Muscle of leg (tissue), 11 donors: ENCODE data around the gene SLC45A2. TPM values are rescaled to one million over a fixed set of nuclear protein-coding genes. Genes with fewer than 3 reads are reported as not detected.

Source experiments
- DNase-seq: peaks from one replicate; pipeline ENCODE4 v3.0.0; 2013
- H3K27ac ChIP-seq: one replicate; pipeline ENCODE4 v1.5.1; 2013; ENCODE audit warnings: mild to moderate bottlenecking, low read length, control low read depth
- H3K27me3 ChIP-seq: one replicate; pipeline ENCODE4 v1.6.1; 2013; ENCODE audit warnings: low read length; ENCODE audit not compliant: control insufficient read depth, insufficient read depth
- H3K36me3 ChIP-seq: one replicate; pipeline ENCODE4 v1.6.1; 2013; ENCODE audit warnings: low read length; ENCODE audit not compliant: control insufficient read depth, insufficient read depth
- H3K4me1 ChIP-seq: one replicate; pipeline ENCODE4 v1.6.1; 2013; ENCODE audit warnings: low read length; ENCODE audit not compliant: control insufficient read depth, insufficient read depth
- H3K4me3 ChIP-seq: one replicate; pipeline ENCODE4 v1.5.1; 2013; ENCODE audit warnings: low read length, control low read depth
- H3K9me3 ChIP-seq: replicated peaks from 2 replicates; pipeline ENCODE4 v1.6.1; 2013; ENCODE audit warnings: low read depth, low read length; ENCODE audit not compliant: control insufficient read depth
- WGBS: methylation state at CpG from one replicate; pipeline ENCODE4 v1.1.5; 2013; ENCODE audit warnings: missing lambda C conversion rate; ENCODE audit not compliant: insufficient coverage; 5-methylcytosine and 5-hydroxymethylcytosine counted together
- polyA plus RNA-seq, 8 donors: library from polyadenylated mRNA; unstranded; fragments of 120-200 nt; gene quantifications; one replicate each; pipeline versions ENCODE4 v1.2.1 to v1.2.3, GENCODE V29; 2013; ENCODE audit warnings: inconsistent platforms in 1 of 8, low replicate concordance in 1 of 8; ENCODE audit not compliant: insufficient read length in 8 of 8, insufficient read depth in 1 of 8
- total RNA-seq: library from RNA; stranded (reverse); fragments of 120-200 nt; gene quantifications from one replicate; pipeline ENCODE4 v1.2.4, GENCODE V29; 2013

The SLC45A2 gene
- total and polyA plus RNA-seq, 9 donors: 0.09 to 0.59 (median 0.16) TPM

DNA sequence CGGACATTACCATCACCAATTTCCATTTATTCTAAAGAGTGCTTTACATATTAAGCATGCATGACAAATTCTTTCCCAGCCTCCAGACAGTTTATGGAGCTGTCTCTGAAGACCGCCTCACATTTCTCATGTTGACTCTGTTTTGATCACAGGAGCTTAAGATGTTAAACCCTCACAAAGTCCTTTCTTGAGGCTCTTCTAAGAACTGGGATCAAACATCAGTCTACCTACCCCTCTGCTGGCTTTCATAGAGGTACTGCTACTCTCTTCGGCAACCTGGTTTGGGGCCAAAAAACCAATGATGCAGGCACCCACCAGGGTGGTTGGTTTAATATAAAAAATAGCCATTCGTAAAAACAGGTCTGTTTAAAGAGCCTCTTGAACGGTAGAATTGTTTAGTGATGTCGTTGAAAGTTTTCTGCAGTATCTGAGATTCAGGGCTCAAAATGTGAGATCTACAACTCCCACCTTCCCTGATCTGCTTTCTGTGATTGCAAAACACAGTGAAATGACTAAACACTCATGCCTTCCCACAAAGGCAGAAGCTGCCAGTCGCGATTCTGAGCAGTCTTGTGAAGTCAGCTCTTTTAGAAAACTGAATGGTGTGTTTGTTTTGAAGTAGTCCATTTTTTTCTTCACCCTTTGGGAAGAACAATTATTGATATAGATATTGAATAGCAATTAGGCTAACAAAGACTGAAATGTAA is 44.8 kb downstream of the SLC45A2 start:
- H3K27me3 ChIP-seq: peaks cover 53% of the 10 kb centered on the region
- H3K27ac ChIP-seq: no peak overlapping the region
- H3K4me1 ChIP-seq: peaks cover 9% of the 10 kb centered on the region
- DNase-seq: no peak
- H3K4me3 ChIP-seq: no peak overlapping the region
- no peaks in the 10 kb centered on the region for H3K36me3 ChIP-seq
- H3K9me3 ChIP-seq: no peaks in the 10 kb centered on the region
- WGBS: 71% methylated on average over 1 of the region's 8 CpGs

DNA sequence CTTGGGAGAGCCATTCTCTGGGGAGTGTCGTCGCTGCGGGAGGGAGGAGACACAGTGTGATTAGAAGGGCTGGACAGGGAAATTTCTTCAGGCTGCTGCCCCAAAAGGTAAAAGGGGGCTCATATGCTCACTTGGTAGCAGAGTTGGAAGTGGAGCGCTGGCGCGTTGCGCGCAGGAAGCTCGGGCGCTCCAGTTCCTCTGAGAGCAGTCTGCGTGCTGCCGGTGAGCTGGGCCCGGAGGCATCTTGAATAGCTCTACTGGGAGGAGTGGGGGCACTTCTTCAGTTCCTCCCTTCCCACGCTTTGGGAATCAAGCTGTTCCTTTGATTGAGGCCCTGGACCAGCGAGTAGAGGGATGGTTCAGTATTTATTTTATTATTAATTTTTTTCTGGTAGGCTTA is 45.6 kb downstream of the SLC45A2 start:
- peaks cover 53% of the 10 kb centered on the region for H3K27me3 ChIP-seq
- H3K27ac ChIP-seq: no peak overlapping the region
- H3K4me1 ChIP-seq: peaks cover 9% of the 10 kb centered on the region
- H3K36me3 ChIP-seq: no peaks in the 10 kb centered on the region
- 19% methylated on average over 10 of the region's 15 CpGs for WGBS
- H3K9me3 ChIP-seq: no peaks in the 10 kb centered on the region
- no peak for DNase-seq
- no peak overlapping the region for H3K4me3 ChIP-seq

- Histone ChIP-seq H3K9me3 (no peaks in the 10 kb centered on the region), H3K27me3 (peaks cover 53% of the 10 kb centered on the region), H3K4me3 (no peak overlapping the region), H3K36me3 (no peaks in the 10 kb centered on the region), H3K27ac (no peak overlapping the region), H3K4me1 (peaks cover 9% of the 10 kb centered on the region)
- DNase-seq: no peak
- WGBS: 36% methylated on average over 14 of the region's 14 CpGs
These were observed 46.0 kb downstream of the SLC45A2 start for GRCh38 chr5:33938507-33938796.

GRCh38 chr5:33937707-33938506 is 46.6 kb downstream of the SLC45A2 start:
- WGBS: 32% methylated on average over 48 of the region's 54 CpGs
- H3K36me3 ChIP-seq: no peaks in the 10 kb centered on the region
- no peak overlapping the region for H3K4me3 ChIP-seq
- no peak for DNase-seq
- H3K9me3 ChIP-seq: no peaks in the 10 kb centered on the region
- peaks cover 9% of the 10 kb centered on the region for H3K4me1 ChIP-seq
- no peak overlapping the region for H3K27ac ChIP-seq
- H3K27me3 ChIP-seq: peaks cover 53% of the 10 kb centered on the region

GRCh38 chr5:33937017-33937706 is 47.3 kb downstream of the SLC45A2 start:
- H3K9me3 ChIP-seq: no peaks in the 10 kb centered on the region
- no peak overlapping the region for H3K4me3 ChIP-seq
- whole genome bisulfite sequencing: 44% methylated on average over 53 of the region's 54 CpGs
- H3K27ac ChIP-seq: no peak overlapping the region
- peaks cover 9% of the 10 kb centered on the region for H3K4me1 ChIP-seq
- DNase-seq: no peak
- H3K27me3 ChIP-seq: peaks cover 49% of the 10 kb centered on the region
- H3K36me3 ChIP-seq: no peaks in the 10 kb centered on the region

DNA sequence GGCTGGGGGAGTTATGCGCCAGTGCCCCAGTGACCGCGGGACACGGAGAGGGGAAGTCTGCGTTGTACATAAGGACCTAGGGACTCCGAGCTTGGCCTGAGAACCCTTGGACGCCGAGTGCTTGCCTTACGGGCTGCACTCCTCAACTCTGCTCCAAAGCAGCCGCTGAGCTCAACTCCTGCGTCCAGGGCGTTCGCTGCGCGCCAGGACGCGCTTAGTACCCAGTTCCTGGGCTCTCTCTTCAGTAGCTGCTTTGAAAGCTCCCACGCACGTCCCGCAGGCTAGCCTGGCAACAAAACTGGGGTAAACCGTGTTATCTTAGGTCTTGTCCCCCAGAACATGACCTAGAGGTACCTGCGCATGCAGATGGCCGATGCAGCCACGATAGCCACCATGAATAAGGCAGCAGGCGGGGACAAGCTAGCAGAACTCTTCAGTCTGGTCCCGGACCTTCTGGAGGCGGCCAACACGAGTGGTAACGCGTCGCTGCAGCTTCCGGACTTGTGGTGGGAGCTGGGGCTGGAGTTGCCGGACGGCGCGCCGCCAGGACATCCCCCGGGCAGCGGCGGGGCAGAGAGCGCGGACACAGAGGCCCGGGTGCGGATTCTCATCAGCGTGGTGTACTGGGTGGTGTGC is 48.0 kb downstream of the SLC45A2 start, which contains the start of gene RXFP3:
RXFP3 (plus strand) TSS at position 6 of the 636 bp plus-strand sequence; CDS start at position 361, 355 bp downstream.
- WGBS: 4% methylated on average over 45 of the region's 45 CpGs
- no peaks in the 10 kb centered on the region for H3K36me3 ChIP-seq
- peak; percentile 29 for DNase-seq
- H3K4me3 ChIP-seq: peak within 1 kb of the TSS; percentile 28
- peaks cover 9% of the 10 kb centered on the region for H3K4me1 ChIP-seq
- H3K27me3 ChIP-seq: peaks cover 44% of the 10 kb centered on the region
- no peaks in the 10 kb centered on the region for H3K9me3 ChIP-seq
- H3K27ac ChIP-seq: no peak within 1 kb of the TSS

GRCh38 chr5:33936004-33936380 is 48.5 kb downstream of the SLC45A2 start:
- Histone ChIP-seq H3K36me3 (no peaks in the 10 kb centered on the region), H3K4me3 (peak overlapping the region; percentile 28), H3K4me1 (peaks cover 9% of the 10 kb centered on the region), H3K27ac (no peak overlapping the region), H3K27me3 (peaks cover 44% of the 10 kb centered on the region), H3K9me3 (no peaks in the 10 kb centered on the region)
- peak; percentile 71 for DNase-seq
- WGBS: under 1% methylated on average over 23 of the region's 30 CpGs

GRCh38 chr5:33934176-33934575 is 50.3 kb downstream of the SLC45A2 start:
- WGBS: no CpG with 5 or more reads among the region's 1 CpG

GRCh38 chr5:33933723-33934169 is 50.7 kb downstream of the SLC45A2 start:
- Histone ChIP-seq H3K36me3 (no peaks in the 10 kb centered on the region), H3K27me3 (peaks cover 31% of the 10 kb centered on the region), H3K9me3 (no peaks in the 10 kb centered on the region), H3K27ac (no peak overlapping the region), H3K4me1 (peaks cover 9% of the 10 kb centered on the region), H3K4me3 (no peak overlapping the region)
- DNase-seq: no peak
- WGBS: 78% methylated on average over 1 of the region's 3 CpGs

More at GRCh38 chr5:33934176-33934575, 50.3 kb downstream of the SLC45A2 start:
- Histone ChIP-seq H3K27ac (no peak overlapping the region), H3K4me1 (peaks cover 9% of the 10 kb centered on the region), H3K4me3 (no peak overlapping the region), H3K27me3 (peaks cover 35% of the 10 kb centered on the region), H3K9me3 (no peaks in the 10 kb centered on the region), H3K36me3 (no peaks in the 10 kb centered on the region)
- DNase-seq: no peak

DNA sequence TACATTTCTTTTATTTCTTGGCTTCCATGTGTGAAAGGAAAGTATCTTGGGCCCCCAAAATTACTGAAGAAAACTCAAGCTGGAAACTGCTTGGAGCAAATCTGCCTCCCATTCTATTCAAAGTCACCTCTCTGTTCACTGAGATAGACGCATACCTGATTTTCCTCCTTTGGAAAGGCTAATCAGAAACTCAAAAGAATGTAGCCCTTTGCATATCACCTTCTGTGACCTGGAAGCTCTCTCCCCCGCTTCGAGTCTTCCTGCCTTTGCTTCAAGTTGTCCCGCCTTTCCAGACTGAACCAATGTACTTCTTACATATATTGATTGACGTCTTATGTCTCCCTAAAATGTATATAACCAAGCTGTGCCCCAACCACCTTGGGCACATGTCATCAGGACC is 53.4 kb downstream of the SLC45A2 start:
- 88% methylated on average over 5 of the region's 5 CpGs for WGBS

More for the DNA sequence above, 53.4 kb downstream of the SLC45A2 start:
- Histone ChIP-seq H3K4me1 (peaks cover 1% of the 10 kb centered on the region), H3K36me3 (no peaks in the 10 kb centered on the region), H3K27ac (no peak overlapping the region), H3K9me3 (no peaks in the 10 kb centered on the region), H3K27me3 (peaks cover 5% of the 10 kb centered on the region), H3K4me3 (no peak overlapping the region)
- DNase-seq: no peak
